Astrocyte (in vitro differentiated cells and primary cell): Measurements from ENCODE around the gene MYL3.

Experiments used
- CTCF ChIP-seq: IDR thresholded peaks from 2 replicates; pipeline ENCODE4 v1.5.1; 2011; ENCODE audit warnings: low read depth, mild to moderate bottlenecking, inconsistent platforms, low read length, moderate library complexity; ENCODE audit not compliant: insufficient read depth
- EZH2 ChIP-seq: IDR thresholded peaks from 2 replicates; pipeline ENCODE4 v1.6.1; 2012; ENCODE audit warnings: mild to moderate bottlenecking, low read length, inconsistent platforms; ENCODE audit not compliant: insufficient read depth

GRCh38 chr3:46883054-46883829 lies 20.0 kb upstream of the MYL3 start:
- TF ChIP-seq CTCF (no peak), EZH2 (peak; percentile 83)
